GDM1 (cell line): ENCODE measurements around the gene CD2AP.
"Not testable (repeated sequence)": the region's sequence is repeated elsewhere in the genome, so short reads cannot be mapped to it uniquely, and the experiment has no call there.

Source experiments
- DNase-seq: peaks from one replicate; lab custom pipeline; 2025; lab: John Stamatoyannopoulos, UW

CD2AP gene

GRCh38 chr6:47457370-47457769 lies 20.2 kb upstream of the CD2AP start:
- DNase-seq, result no peak

DNA sequence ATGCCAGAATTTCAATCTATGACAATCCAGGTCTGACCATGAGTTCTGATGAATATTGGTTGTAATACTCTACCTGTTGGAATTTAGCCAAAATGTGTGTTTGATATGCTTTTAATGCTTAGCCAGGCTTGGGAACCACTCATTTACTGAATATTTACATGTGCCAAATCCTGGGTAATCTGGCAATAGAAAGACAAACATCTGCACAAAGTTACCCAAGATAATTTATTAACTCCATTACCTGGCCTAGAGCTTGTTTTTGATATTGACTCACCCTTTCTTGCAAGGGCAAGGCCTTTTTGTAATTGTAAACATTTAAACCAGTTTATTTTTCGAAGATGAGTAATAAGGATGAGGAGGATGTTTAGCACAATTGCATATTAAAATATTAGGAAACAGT lies 13.5 kb upstream of the CD2AP start:
- no peak for DNase-seq

DNA sequence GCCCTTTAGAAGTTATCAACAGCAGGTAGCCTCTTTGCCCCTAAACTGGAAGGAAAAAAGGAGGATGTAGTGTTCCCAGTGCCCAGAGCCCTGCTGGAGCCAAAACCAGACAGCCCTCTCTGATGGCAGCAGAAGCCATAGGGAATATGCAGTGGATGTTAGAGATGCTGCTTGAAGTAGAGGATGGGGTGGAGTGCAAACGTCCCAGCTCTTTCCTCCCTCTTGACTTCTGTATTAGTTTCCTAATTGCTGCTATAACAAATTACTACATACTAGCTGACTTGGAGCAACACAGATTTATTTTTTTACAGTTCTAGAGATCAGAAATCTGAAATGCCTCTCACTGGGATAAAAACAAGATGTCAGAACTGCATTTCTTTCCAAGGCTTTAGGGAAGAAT lies 12.5 kb upstream of the CD2AP start:
- no peak for DNase-seq

DNA sequence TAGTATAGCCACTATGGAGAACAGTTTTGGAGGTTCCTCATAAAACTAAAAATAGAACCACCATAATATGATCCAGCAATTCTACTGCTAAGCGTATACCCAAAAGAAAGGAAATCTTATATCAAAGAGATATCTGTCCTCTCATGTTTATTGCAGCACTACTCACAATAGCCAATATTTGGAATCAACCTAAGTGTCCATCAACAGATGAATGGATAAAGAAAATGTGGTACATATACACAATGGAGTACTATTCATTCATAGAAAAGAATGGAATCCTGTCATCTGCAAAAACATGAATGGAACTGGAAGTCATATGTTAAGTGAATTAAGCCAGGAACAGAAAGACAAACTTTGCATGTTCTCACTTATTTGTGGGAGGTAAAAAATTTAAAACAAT lies 5.7 kb upstream of the CD2AP start:
- DNase-seq, result no peak

- no peak for DNase-seq
These were observed 3.7 kb upstream of the CD2AP start for GRCh38 chr6:47473791-47474346.

DNA sequence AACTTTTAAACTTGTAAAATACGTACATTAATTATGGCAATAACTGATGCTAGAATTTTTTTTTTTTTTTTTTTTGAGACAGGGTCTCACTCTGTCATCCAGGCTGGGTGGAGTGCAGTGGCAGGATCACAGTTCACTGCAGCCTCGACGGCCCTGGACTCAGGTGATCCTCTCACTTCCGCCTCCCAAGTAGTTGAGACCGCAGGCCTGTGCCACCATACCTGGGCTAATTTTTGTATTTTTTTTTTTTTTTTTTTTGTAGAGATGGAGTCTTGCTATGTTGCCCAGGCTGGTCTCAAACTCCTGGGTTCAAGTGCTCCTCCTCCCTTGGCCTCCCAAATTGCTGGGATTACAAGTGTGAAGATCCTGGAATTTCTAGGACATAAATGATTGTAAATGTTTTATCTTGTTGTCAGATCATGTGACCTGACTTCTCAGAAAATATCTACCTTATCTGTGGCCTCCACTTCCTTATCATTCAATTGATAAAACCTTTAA lies 2.2 kb upstream of the CD2AP start:
- DNase-seq, result no peak

DNA sequence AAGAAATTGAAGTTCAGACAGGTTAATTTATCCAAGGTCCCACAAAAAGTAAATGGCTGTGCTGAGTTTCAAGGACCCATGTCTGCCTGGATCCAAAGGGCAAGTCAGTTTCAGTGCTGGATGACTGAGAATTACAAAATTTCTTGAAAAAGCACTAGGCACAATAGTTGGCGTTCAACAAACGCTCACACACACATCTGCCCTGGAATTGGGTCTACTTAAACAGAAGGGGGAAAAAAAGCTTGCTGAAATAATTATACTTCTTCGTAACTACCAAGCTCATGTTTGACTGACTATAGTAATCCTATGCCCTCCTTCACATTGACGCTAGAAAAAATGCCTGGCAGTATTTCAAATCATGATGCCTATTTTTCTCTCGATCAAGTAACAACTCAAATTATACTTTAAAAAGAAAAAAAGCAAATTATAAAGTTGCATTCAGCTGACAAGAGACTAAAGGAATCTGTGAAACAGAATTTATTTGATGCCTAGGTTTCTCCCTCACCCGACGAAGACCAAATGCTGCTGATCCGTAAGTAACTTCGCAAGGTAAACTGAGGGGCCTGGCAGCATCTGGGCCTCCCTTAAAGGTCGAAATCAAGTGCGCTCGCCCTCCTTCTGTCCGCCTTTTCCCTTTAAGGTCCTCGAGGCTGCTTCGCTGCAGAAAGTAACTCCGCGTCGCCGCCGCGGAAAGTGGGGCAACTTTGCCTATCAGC lies 650 bp upstream of the CD2AP start:
- DNase-seq, result no peak

DNA sequence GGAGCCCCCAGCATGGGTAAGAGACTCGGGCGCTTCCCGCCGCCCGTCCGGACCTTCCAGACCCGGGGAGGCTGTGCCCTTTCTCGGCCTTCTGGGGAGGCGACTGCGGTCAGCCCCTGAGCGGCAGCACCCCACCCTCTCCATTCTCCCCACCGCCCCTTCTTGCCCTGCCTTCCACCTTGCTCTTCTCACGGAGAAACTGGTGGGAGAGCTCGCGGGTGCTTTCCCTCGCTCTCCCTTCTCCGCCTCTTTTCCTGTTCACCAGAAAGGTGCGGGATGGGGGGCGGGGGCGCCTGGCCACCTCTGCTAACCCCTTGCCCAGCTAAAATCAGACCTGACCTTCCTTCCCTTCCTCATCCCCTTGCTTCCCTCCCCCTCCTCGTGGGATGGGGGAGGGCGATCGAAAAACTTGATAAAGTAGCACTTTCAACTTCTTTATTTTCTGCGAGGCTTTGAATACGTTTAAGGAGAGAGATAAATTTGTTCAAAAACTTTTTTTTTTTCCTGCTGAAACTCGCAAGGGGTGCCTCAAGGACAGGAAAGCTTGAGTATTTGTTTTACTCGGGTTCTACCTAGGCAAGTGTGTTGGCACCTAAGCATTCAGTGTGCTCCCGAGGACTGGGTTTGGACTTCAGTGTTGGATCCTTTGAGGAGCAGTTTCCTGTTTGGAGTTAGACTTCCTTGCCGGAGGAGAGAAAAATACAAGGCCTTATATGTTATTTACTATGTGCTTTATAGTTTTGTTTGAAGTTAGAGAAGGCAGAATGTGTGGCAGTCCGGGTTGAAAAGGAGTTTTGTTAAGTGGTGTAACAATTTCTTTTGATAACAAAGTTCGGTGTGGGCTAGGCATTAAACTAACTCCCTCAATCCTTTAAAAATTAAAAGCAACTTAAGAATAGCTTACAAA lies 897 bp downstream of the CD2AP start:
- DNase-seq, result peak; percentile 34

- no peak for DNase-seq
These were observed 1.5 kb downstream of the CD2AP start for GRCh38 chr6:47479140-47479508.

DNA sequence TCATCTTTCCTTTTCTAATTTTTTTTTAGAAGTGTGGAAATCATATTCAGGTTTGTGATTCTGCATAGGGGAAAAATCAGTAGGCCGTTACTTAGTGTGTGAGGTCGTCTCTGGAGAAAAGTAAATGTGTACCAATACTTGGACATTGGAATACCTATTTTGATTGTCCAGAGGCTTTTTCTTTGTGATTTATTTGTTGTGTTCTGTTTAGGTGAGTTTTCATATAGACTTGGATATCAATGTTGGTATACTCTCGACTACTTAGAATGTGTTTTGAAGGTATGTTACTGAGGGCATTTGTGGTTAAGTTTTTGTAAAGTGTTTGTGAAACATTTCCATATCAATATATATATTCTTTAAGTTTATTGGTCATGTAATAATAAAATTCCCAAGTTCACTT lies 2.3 kb downstream of the CD2AP start:
- no peak for DNase-seq

GRCh38 chr6:47481213-47481612 lies 3.6 kb downstream of the CD2AP start:
- DNase-seq, result not testable (repeated sequence)

DNA sequence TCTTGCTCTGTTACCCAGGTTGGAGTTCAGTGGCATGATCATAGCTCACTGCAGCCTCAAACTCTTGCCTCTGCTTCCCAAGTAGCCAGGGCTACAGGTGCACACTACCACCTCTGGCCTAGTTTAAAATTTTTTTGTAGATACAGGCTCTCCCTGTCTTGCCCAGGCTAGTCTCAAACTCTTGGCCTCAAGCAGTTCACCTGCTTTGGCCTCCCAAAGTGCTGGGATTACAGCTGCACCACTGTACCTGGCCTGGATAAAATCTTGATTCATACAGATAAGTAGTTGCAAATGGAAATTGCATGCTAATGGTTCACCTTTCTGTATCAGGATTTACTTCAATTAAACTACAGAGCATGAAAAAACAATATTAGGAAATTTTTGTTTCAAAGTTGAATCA lies 4.2 kb downstream of the CD2AP start:
- no peak for DNase-seq

GRCh38 chr6:47483516-47483852 lies 5.9 kb downstream of the CD2AP start:
- no peak for DNase-seq

GRCh38 chr6:47483853-47484546 lies 6.4 kb downstream of the CD2AP start:
- DNase-seq, result no peak

- no peak for DNase-seq
These were observed 7.0 kb downstream of the CD2AP start for GRCh38 chr6:47484616-47485015.

GRCh38 chr6:47485083-47485482 lies 7.5 kb downstream of the CD2AP start:
- no peak for DNase-seq

GRCh38 chr6:47485491-47486135 lies 8.0 kb downstream of the CD2AP start:
- no peak for DNase-seq

DNA sequence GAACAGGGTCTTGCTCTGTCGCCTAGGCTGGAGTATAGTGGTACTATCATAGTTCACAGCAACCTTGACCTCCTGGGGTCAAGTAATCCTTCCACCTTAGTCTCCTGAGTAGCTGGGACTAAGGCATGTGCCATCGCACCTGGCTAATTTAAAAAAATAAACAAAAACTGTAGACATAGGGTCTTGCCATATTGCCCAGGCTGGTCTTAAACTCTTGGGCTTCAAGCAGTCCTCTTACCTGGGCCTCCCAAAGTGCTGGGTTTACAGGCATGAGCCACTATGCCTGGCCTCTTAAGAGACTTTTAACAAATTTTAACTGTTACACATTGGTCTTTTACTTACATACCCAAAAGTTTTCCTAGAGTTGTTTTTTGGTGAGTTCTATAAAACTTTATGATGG lies 12.4 kb downstream of the CD2AP start:
- DNase-seq, result no peak

DNA sequence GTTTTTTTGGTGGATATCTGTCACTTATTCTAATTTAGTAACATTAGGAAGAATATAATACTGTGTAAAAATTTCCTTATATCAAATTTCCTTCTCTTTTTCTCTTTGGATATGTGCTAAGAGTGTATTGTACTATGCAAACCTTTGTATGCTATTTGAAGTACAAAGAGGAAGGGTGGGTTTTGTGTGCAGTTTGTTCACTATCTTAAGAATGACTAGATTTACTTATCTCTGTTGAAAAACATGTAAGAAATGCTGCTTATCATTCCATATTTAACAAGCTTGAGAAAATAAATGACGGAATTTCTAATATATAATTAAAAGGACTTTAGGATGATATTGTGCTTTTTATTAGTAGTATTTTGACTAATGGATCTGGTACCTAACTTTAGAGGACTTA lies 13.1 kb downstream of the CD2AP start:
- DNase-seq, result no peak

DNA sequence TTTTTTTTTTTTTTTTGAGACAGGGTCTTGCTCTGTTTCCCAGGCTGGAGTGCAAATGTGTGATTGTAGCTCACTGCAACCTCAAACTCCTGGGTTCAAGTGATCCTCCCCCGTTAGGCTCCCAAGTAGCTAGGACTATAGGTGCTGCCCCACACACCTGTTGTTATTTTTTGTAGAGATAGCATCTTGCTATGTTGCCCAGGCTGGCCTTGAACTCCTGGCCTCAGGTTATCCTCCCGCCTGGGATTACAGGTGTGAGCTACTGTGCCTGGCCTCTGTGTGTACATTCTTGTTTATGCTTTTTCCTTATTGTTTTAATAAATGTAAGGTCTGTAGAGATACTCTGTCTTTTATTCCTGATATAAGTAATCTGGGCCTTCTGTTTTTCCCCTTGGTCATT lies 14.8 kb downstream of the CD2AP start:
- DNase-seq, result no peak

GRCh38 chr6:47495207-47495606 lies 17.6 kb downstream of the CD2AP start:
- no peak for DNase-seq

DNA sequence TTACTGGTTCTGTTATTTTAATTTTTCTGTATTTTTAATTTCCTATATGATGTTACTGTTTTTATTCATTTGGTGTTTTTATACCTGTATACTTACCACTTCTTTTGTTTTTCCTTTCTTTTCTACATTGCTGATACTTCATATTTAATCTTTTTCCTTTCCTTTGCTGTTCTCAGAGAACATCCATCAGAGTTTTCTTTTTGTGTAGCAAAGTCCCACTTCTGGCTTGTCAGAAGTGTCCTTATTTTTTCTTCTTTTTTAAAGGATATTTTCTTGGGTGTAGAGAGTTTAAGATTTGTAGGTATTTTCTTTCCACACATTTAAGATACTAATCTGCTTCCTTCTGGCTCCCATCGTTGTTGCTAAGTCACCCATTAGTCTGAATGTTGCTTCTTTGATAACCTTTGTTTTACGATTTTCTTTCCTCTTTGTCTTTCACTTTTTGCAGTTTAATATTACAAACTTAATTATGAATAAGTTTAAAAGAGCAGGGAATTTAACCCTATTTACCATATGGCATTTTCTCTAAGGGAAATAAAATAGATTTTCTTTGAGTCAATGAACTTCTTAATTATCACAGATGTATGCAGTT lies 18.5 kb downstream of the CD2AP start:
- DNase-seq, result no peak
